Endothelial cell of umbilical vein (primary cell): ENCODE data around the gene KCNAB2. TPM values are rescaled to one million over a fixed set of nuclear protein-coding genes. Genes with fewer than 3 reads are reported as not detected.

Source experiments
- BruUV-seq: library from RNA; stranded (reverse); fragments of 400-500 nt; replicated peaks from 2 replicates; lab custom pipeline; 2021; lab: Mats Ljungman, UMichigan
- CTCF ChIA-PET: fragments of 300-600, 350-600 bp; sonication (Branson Sonifier 250); formaldehyde crosslinking; loops from one replicate; lab custom pipeline; 2021; ENCODE audit warnings: antibody characterized with exemption, inconsistent platforms; lab: Charles Lee
- POLR2A ChIA-PET: fragments of 300-600, 350-600 bp; sonication (Branson Sonifier 250); formaldehyde crosslinking; loops from one replicate; lab custom pipeline; 2021; ENCODE audit warnings: antibody characterized with exemption, inconsistent platforms; lab: Charles Lee
- DNase-seq: peaks from one replicate; pipeline ENCODE4 v3.0.0-alpha.2; 2011; ENCODE audit warnings: low read depth, low spot score
- FAIRE-seq: peaks from 2 replicates; lab custom pipeline; 2011; peaks lifted over from hg19 to GRCh38; lab: Jason Lieb, UNC
- H2AFZ ChIP-seq: 2 replicates; pipeline ENCODE4 v1.6.0; 2012; ENCODE audit warnings: low read depth, low read length, control low read depth, inconsistent platforms
- H3K27ac ChIP-seq: 2 replicates; pipeline ENCODE4 v1.5.1; 2011; ENCODE audit warnings: low read depth, mild to moderate bottlenecking, control low read depth, low read length, moderate library complexity; ENCODE audit not compliant: insufficient read depth
- H3K27me3 ChIP-seq, 2 experiments: 2 replicates each; pipeline versions ENCODE4 v1.6.0 to v1.6.1; 2011; ENCODE audit warnings: low read length in 2 of 2, mixed read lengths in 1 of 2; ENCODE audit not compliant: control insufficient read depth in 2 of 2, insufficient read depth in 2 of 2
- H3K36me3 ChIP-seq, 2 experiments: 2 replicates in 1 of 2; 3 replicates in 1 of 2; pipeline ENCODE4 v1.5.1; 2011; ENCODE audit warnings: low read length in 2 of 2, mild to moderate bottlenecking in 1 of 2, moderate library complexity in 1 of 2; ENCODE audit not compliant: control insufficient read depth in 2 of 2, insufficient read depth in 2 of 2; ENCODE audit errors: extremely low read depth in 1 of 2
- H3K4me1 ChIP-seq: 3 replicates; pipeline ENCODE4 v1.5.1; 2011; ENCODE audit warnings: mild to moderate bottlenecking, low read length; ENCODE audit not compliant: control insufficient read depth, insufficient read depth; ENCODE audit errors: extremely low read depth
- H3K4me2 ChIP-seq: 2 replicates; pipeline ENCODE4 v1.6.1; 2011; ENCODE audit warnings: low read length, control low read depth, mixed read lengths; ENCODE audit not compliant: insufficient read depth
- H3K4me3 ChIP-seq, 3 experiments: fragments of 200-600 bp in 1 of 3; sonication (generic), shearing (Covaris generic) in 1 of 3; replicated peaks in 1 of 3; 2 replicates each; pipeline ENCODE4 v1.5.1; 2011 to 2016; ENCODE audit warnings: control low read depth in 3 of 3, low read length in 3 of 3, mild to moderate bottlenecking in 2 of 3, inconsistent platforms in 1 of 3, low read depth in 1 of 3, moderate library complexity in 1 of 3; ENCODE audit not compliant: insufficient read depth in 1 of 3
- H3K79me2 ChIP-seq: 2 replicates; pipeline ENCODE4 v1.6.0; 2012; ENCODE audit warnings: low read length, inconsistent platforms; ENCODE audit not compliant: control insufficient read depth, insufficient read depth
- H3K9ac ChIP-seq: replicated peaks from 2 replicates; pipeline ENCODE3; 2011; ENCODE audit warnings: low read length, control low read depth; ENCODE audit not compliant: insufficient read depth; ENCODE audit errors: extremely low read depth
- H3K9me1 ChIP-seq: replicated peaks from 3 replicates; pipeline ENCODE4 v1.6.0; 2011; ENCODE audit warnings: mild to moderate bottlenecking, low read length; ENCODE audit not compliant: control insufficient read depth, insufficient read depth; ENCODE audit errors: extremely low read depth
- H3K9me3 ChIP-seq: replicated peaks from 2 replicates; pipeline ENCODE4 v1.5.1; 2012; ENCODE audit warnings: low read length, inconsistent platforms; ENCODE audit not compliant: control insufficient read depth, insufficient read depth
- H4K20me1 ChIP-seq: replicated peaks from 2 replicates; pipeline ENCODE3; 2011; ENCODE audit warnings: mild to moderate bottlenecking, low read length; ENCODE audit not compliant: control insufficient read depth, insufficient read depth; ENCODE audit errors: extremely low read depth
- EZH2 ChIP-seq: IDR thresholded peaks from 2 replicates; pipeline ENCODE4 v1.6.1; 2012; ENCODE audit warnings: borderline replicate concordance, low read depth, mild to moderate bottlenecking, moderate library complexity, low read length, inconsistent platforms; ENCODE audit not compliant: severe bottlenecking
- FOS ChIP-seq: IDR thresholded peaks from 2 replicates; pipeline ENCODE4 v1.6.1; 2011; ENCODE audit warnings: mild to moderate bottlenecking, low read length, moderate library complexity, borderline replicate concordance; ENCODE audit not compliant: insufficient read depth
- GATA2 ChIP-seq: IDR thresholded peaks from 2 replicates; pipeline ENCODE4 v1.7.0; 2011; ENCODE audit warnings: low read depth, mild to moderate bottlenecking, moderate library complexity, mixed read lengths, low read length; ENCODE audit not compliant: insufficient read length, insufficient read depth
- JUN ChIP-seq: IDR thresholded peaks from 2 replicates; pipeline ENCODE4 v1.6.1; 2011; ENCODE audit warnings: borderline replicate concordance, low read depth; ENCODE audit not compliant: insufficient read length, insufficient read depth
- MYC ChIP-seq: IDR thresholded peaks from one replicate; pipeline ENCODE4 v1.6.1; 2011; ENCODE audit warnings: mild to moderate bottlenecking, low read depth, low read length
- POLR2A ChIP-seq: IDR thresholded peaks from 2 replicates; pipeline ENCODE4 v1.6.1; 2012; ENCODE audit warnings: low read depth, mild to moderate bottlenecking, control low read depth, low read length
- POLR2AphosphoS5 ChIP-seq: IDR thresholded peaks from 2 replicates; pipeline ENCODE4 v1.6.1; 2012; ENCODE audit warnings: low read depth, mild to moderate bottlenecking, control low read depth, low read length, moderate library complexity; ENCODE audit not compliant: insufficient read depth
- dilution Hi-C: fragments of 300-500 bp; cut with MboI; formaldehyde crosslinking; loops from one replicate; pipeline ENCODE4 v1.15.0; 2019; ENCODE audit warnings: low sequenced_read_pairs; ENCODE audit not compliant: extremely low pct_ligation_motif_present
- intact Hi-C: fragments of 100-400 bp; cut with micrococcal nuclease; formaldehyde crosslinking; loops from one replicate; pipeline ENCODE4 v1.10.0; 2022
- polyA plus RNA-seq, 4 experiments: library from polyadenylated mRNA; depleted of rRNA in 3 of 4; stranded (reverse) in 3 of 4; unstranded in 1 of 4; fragments of >200 nt; gene quantifications; 2 replicates each; pipeline versions ENCODE4 v1.2.1 to v1.2.3, GENCODE V29; 2011 to 2012; ENCODE audit warnings: missing spikeins in 1 of 4
- total RNA-seq: library from RNA; stranded (reverse); gene quantifications from 2 replicates; pipeline ENCODE4 v1.2.3, GENCODE V29; 2021
- TF ChIP-seq, protein P1 (sequence below), 2 donors: IDR thresholded peaks; 1 replicate in 1 of 2; 2 replicates in 1 of 2; pipeline ENCODE4 v1.5.1; 2011; ENCODE audit warnings: low read length in 2 of 2, mild to moderate bottlenecking in 2 of 2, moderate library complexity in 2 of 2, control low read depth in 1 of 2, inconsistent platforms in 1 of 2, low read depth in 1 of 2; ENCODE audit not compliant: insufficient read depth in 1 of 2; ENCODE audit errors: extremely low read depth in 1 of 2
- TF ChIP-seq, protein P2 (sequence below): IDR thresholded peaks from 2 replicates; pipeline ENCODE4 v1.6.1; 2011; ENCODE audit not compliant: insufficient read depth, insufficient read length

KCNAB2 gene
- total and polyA plus RNA-seq, 2 donors (not counting 3 experiments of a cell fraction or from before 2014, with no cell fraction given) = 2.4 to 3.8 TPM

DNA sequence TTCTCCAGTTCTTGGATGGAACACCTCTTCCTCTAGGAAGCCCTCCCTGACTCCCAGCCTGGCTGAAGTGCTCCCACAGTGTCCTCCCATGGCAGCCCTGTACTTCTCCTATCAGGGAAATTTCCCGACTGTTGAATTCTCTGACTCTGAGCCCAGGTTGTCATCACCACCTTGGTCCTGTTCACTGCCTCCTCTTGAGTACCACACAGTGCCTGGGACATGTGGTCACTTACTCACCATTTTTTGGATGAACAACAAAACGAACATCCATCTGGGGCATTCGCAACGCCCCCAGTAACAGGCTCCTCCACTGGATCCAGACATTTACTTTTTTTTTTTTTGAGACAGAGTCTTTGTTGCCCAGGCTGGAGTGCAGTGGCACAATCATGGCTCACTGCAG is 97.0 kb downstream of the KCNAB2 start:
- FAIRE-seq (no peak), DNase-seq (no peak)
- Histone ChIP-seq H3K9ac (no peak overlapping the region), H4K20me1 (no peaks in the 10 kb centered on the region), H3K27me3 (no peaks in the 10 kb centered on the region), H3K9me1 (no peaks in the 10 kb centered on the region), H3K4me3 (no peak overlapping the region), H3K4me1 (no peaks in the 10 kb centered on the region), H3K79me2 (no peaks in the 10 kb centered on the region), H3K36me3 (no peaks in the 10 kb centered on the region), H2AFZ (no peak overlapping the region), H3K9me3 (no peaks in the 10 kb centered on the region), H3K4me2 (no peak overlapping the region), H3K27ac (no peak overlapping the region)
- intact Hi-C loops (no loop called here), dilution Hi-C loops (no loop called here)
- BruUV-seq = no TSS peak
- ChIA-PET POLR2A (no interaction called here), CTCF (no interaction called here)
- TF ChIP-seq, protein P1, sequence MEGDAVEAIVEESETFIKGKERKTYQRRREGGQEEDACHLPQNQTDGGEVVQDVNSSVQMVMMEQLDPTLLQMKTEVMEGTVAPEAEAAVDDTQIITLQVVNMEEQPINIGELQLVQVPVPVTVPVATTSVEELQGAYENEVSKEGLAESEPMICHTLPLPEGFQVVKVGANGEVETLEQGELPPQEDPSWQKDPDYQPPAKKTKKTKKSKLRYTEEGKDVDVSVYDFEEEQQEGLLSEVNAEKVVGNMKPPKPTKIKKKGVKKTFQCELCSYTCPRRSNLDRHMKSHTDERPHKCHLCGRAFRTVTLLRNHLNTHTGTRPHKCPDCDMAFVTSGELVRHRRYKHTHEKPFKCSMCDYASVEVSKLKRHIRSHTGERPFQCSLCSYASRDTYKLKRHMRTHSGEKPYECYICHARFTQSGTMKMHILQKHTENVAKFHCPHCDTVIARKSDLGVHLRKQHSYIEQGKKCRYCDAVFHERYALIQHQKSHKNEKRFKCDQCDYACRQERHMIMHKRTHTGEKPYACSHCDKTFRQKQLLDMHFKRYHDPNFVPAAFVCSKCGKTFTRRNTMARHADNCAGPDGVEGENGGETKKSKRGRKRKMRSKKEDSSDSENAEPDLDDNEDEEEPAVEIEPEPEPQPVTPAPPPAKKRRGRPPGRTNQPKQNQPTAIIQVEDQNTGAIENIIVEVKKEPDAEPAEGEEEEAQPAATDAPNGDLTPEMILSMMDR (IDR thresholded peaks at IDR 0.05; ENCODE audit: extremely low read depth in 1 of 2, insufficient read depth in 1 of 2, low read depth in 1 of 2, low read length in 2 of 2) = no peak
- TF ChIP-seq GATA2 (no peak), JUN (no peak), MYC (no peak), POLR2A (no peak), EZH2 (no peak), POLR2AphosphoS5 (no peak), FOS (no peak)
- TF ChIP-seq, protein P2, sequence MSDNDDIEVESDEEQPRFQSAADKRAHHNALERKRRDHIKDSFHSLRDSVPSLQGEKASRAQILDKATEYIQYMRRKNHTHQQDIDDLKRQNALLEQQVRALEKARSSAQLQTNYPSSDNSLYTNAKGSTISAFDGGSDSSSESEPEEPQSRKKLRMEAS = no peak
